Activated T-cell treated with anti-CD3 and anti-CD28 coated beads, Interleukin-2, amount 50 U/mL, for 1 hour (primary cell): Measurements from ENCODE around the gene HCK.
"Not testable (repeated sequence)": the region's sequence is repeated elsewhere in the genome, so short reads cannot be mapped to it uniquely, and the experiment has no call there.

ENCODE experiments used
- DNase-seq: peaks from one replicate; pipeline ENCODE4 v3.0.0-alpha.2; 2020

Gene HCK

GRCh38 chr20:32031007-32031958 is 20.8 kb upstream of the HCK start:
- peak; percentile 64 for DNase-seq

GRCh38 chr20:32033316-32033715 is 18.7 kb upstream of the HCK start:
- no peak for DNase-seq

DNA sequence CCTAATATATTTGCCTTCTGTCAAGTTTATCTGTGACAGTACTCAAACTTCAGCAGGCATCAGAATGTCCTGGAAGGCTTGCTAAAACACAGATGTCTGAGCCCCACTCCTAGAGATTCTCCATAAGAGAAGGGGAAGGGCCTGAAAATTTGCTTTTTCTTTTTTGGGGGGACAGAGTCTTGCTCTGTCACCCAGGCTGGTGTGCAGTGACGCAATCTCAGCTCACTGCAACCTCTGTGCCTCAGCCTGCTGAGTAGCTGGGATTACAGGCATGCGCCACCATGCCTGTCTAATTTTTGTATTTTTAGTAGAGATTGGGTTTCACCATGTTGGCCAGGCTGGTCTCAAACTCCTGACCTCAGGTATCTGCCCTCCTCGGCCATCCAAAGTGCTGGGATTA is 18.3 kb upstream of the HCK start:
- not testable (repeated sequence) for DNase-seq

DNA sequence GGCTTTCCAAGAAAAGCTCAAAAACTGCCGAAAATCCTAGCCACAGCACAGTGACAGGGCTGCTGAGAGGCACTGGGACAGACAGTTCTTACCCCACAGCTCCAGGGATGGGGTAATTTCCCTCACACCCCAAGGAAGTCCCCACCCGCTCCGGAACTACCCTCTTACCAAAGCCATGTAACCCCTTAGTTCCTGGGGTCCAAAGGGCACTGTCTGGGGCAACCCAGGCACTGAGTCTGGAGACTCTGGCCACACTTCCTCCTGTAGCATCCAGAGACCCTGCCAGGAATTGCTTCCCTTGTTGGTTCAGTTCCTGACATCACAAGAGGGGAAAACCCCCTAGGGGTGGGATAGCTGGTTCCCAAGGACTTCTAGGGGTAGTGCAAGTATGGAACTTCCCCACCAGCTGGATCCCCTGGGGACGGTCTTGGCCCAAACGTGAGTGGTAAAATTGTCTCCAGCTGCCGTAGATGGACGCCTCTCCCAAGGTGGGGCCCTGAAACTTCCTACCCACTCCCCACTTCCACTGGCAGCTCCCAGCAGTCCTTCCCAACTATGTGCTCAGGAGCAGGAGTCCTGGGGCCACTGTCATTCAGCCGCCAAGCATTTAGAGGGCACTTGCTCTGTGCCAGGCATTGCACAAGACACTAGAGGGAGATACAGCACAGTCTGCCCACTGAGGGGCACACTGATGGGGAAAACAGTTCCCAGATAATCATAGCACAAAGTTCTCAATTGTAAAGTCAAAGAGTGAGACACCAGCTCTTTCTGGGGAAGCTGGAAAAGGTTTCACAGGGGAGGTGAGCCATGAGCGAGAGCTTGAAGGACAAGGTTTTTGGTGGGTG is 17.2 kb upstream of the HCK start:
- no peak for DNase-seq

GRCh38 chr20:32035426-32035779 is 16.6 kb upstream of the HCK start:
- no peak for DNase-seq

DNA sequence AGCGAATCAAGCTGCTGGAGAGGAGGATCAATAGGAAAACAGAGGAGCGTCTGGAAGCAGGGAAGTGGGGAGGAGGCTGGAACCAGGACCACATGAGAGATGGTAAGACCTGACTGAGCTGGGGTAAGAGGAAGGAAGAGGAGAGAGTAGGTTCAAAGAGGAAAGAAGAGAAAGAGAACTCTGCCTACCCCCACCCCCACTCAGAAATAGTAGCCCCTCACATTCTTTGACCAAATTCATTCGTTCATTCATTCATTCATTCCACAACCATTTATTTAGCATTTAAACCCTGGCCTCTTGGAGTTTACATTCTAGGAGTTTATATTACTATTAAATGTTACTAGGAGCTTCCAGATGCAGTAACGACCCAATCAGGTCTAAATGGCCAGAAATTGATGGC is 15.8 kb upstream of the HCK start:
- DNase-seq: no peak

- DNase-seq: no peak
Measured at GRCh38 chr20:32036716-32037485, 15.1 kb upstream of the HCK start.

DNA sequence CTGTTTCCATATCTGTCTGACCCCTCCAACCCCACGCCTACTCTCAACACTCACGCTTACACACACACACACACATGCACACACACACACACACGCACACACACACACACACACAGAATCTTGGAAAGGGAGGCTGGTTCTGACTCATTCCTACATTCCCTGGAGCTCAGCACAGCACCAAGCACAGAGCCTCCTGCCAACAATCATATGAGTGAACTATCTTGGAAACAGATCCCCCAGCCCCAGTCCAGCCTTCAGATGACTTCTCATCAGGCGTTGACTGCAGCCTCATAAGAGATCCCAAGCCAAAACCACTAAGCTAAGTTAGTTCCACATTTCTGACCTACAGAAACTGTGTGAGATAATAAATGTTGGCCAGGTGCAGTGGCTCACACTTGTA is 14.1 kb upstream of the HCK start:
- no peak for DNase-seq

DNA sequence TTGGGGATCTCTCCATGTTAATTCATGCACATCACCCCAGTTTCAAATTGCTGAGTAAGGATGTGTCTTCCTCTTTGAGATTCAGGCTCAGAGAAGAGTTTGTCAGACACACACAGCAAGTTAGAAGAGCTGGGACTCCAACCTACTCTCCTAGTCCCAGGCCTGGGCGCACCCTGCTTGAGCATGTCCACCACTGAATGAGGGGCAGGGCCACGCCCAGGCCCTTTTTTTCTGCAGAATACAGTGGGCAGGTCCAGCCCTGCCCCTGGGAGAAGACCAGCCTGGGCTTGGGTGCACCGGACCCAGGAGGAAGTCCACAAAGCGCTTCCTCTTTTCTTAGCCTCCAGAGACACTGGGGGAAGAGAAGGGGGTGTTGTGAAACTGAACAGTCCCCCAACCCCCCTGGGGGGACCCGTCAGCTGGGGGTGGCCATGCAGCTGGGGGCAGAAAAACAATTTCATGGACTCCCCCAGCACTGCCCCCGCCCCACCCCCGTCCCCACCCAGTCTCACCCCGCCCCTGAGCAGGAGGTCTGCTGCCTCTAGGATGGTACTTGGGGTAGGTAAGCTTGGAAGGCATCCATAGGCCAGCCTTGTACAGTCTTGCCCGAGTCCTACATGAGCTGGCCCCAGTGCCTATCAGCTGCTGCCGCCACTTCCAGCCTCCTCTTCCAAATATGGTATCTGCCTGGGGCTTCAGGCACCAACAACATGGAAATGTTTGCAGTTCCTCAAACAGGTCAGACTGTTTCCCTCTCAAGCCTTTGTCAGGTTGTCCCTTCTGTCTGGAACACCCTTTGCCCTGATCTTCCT is 11.7 kb upstream of the HCK start:
- DNase-seq: no peak

DNA sequence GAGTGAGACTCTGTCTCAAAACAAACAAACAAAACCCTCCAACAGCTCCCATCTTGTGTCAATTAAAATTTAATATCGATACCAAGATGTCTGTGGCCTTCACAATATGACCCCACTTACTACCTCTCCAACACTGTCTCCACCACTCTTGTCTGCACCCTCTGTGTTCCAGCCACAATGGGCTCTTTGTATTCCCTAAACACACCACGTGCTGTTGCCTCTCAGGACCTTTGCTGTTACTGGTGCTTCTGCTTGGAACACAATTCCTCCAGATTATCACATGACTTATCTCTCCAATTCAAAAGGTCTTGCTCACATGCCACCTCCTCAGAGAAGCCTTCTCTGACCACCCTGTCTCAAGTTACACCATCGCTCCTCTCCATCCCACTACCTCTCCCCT is 6.0 kb upstream of the HCK start:
- no peak for DNase-seq

DNA sequence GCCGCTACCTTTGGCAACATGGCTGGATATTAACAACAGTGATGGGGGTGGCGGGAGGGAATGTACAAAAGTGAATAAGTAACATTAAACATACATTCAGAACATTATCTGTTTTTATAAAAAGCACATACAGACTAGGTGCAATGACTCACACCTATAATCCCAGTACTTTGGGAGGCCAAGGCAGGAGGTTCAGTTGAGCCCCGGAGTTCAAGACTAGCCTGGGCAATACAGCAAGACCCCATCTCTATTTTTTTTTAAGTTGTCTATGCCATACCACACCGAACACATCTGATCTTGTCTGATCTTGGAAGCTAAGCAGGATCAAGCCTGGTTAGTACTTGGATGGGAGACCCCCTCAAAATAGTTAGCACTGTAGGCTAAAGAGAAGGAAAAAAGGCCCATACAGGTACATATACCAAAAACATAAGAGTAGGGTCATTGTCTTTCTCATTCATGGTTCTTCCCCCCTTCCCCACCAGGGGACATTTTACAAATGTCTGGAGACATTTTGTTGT is 1.7 kb upstream of the HCK start:
- no peak for DNase-seq

- no peak for DNase-seq
Measured at GRCh38 chr20:32050851-32051556, 1.0 kb upstream of the HCK start.

- DNase-seq: no peak
Measured at GRCh38 chr20:32051720-32052089, 337 bp upstream of the HCK start.

GRCh38 chr20:32052778-32053362 is 828 bp downstream of the HCK start:
- DNase-seq: no peak

- DNase-seq: no peak
Measured at GRCh38 chr20:32053648-32054047, 1.6 kb downstream of the HCK start.

DNA sequence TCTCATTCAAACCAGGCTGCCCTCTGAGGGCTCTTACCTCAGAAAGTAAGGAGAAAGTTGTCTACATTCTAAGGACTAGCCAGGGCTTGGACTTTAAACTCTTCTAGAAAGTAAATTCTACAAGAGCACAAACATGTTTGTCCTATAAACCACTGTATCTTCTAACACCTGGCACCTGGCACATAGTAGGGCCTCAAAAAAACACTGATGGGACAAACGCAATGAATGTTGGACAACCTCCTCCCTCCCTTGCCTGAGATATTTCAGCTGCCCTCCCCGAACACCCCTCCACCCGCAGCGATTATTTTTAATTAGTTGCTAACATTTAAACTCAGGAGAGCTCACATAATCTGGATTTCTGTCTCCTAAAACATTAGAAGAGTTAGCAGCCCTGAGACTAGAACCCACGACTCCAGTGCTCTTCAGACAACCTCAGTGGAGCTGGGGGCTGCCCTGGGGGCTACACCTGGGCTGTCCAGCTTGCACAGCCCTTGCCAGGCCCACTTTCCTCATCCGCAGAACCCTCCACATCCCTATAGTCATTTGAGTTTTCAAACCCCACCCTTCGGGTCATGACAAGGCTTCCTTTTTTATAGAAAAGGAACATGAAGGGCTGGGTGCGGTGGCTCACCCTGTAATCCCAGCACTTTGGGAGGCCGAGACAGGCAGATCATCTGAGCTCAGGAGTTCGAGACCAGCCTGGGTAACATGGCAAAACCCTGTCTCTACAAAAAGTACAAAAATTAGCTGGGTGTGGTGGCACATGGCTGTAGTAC is 4.9 kb downstream of the HCK start:
- DNase-seq: no peak

GRCh38 chr20:32057656-32058184 is 5.7 kb downstream of the HCK start:
- DNase-seq: no peak

- DNase-seq: no peak
Measured at GRCh38 chr20:32059189-32059588, 7.1 kb downstream of the HCK start.

- no peak for DNase-seq
Measured at GRCh38 chr20:32062776-32063170, 10.7 kb downstream of the HCK start.

GRCh38 chr20:32063695-32064094 is 11.7 kb downstream of the HCK start:
- DNase-seq: no peak
